HCT116 (cell line): ENCODE results near the gene CEMP1. TPM values are rescaled to one million over a fixed set of nuclear protein-coding genes. Genes with fewer than 3 reads are reported as not detected.

ENCODE experiments used
- ATAC-seq: fragments of 200-7000 bp; cut with Tn5 transposase; 2 replicates; pipeline ENCODE4 v1.9.1; 2020; ENCODE audit warnings: mild to moderate bottlenecking, moderate library complexity
- BruUV-seq: library from RNA; stranded (reverse); fragments of 400-500 nt; replicated peaks from 2 replicates; lab custom pipeline; 2021; lab: Mats Ljungman, UMichigan
- CTCF ChIA-PET: fragments of 300-600 bp; sonication (Branson Sonifier 250); formaldehyde crosslinking; loops from one replicate; lab custom pipeline; 2021; ENCODE audit warnings: antibody characterized with exemption; lab: Charles Lee
- POLR2A ChIA-PET: fragments of 300-600, 350-600 bp; sonication (Branson Sonifier 250); formaldehyde crosslinking; loops from one replicate; lab custom pipeline; 2021; ENCODE audit warnings: antibody characterized with exemption; lab: Charles Lee
- RAD21 ChIA-PET, 2 experiments: fragments of 300-600 bp; sonication (Branson Sonifier 250); formaldehyde crosslinking; loops; one replicate each; lab custom pipeline; 2023; ENCODE audit warnings: low total read pairs in 2 of 2; ENCODE audit not compliant: uncharacterized antibody in 2 of 2, unreplicated experiment in 2 of 2, low non-redundant PET in 1 of 2; lab: Charles Lee
- DNase-seq: peaks from one replicate; pipeline ENCODE4 v3.0.0-alpha.2; 2010; ENCODE audit warnings: low read depth, low spot score
- H2AFZ ChIP-seq: fragments of 200-600 bp; shearing (Covaris generic), sonication (generic); 2 replicates; pipeline ENCODE4 v1.6.1; 2017; ENCODE audit warnings: low read depth, mixed run types, mixed read lengths, antibody characterized with exemption, low read length; ENCODE audit not compliant: poor library complexity, severe bottlenecking
- H3K27ac ChIP-seq: 2 replicates; pipeline ENCODE4 v1.5.1; 2012; ENCODE audit warnings: low read depth, low read length
- H3K27me3 ChIP-seq: fragments of 200-600 bp; sonication (generic); 2 replicates; pipeline ENCODE4 v1.6.1; 2016; ENCODE audit warnings: mixed run types, low read length, mixed read lengths; ENCODE audit not compliant: insufficient read depth
- H3K36me3 ChIP-seq, 2 experiments: fragments of 200-500 bp in 1 of 2; fragments of 200-600 bp in 1 of 2; sonication (Bioruptor generic) in 1 of 2; sonication (generic) in 1 of 2; 2 replicates each; pipeline versions ENCODE4 v1.5.1 to v1.6.1; 2014 to 2016; ENCODE audit warnings: low read length in 2 of 2, inconsistent platforms in 1 of 2, mixed read lengths in 1 of 2, mixed run types in 1 of 2; ENCODE audit not compliant: insufficient read depth in 2 of 2, control insufficient read depth in 1 of 2
- H3K4me1 ChIP-seq, 2 experiments: fragments of 200-600 bp in 1 of 2; sonication (generic) in 1 of 2; 2 replicates each; pipeline versions ENCODE4 v1.5.1 to v1.6.1; 2012 to 2017; ENCODE audit warnings: low read length in 2 of 2, inconsistent platforms in 1 of 2, mild to moderate bottlenecking in 1 of 2, mixed read lengths in 1 of 2, mixed run types in 1 of 2, moderate library complexity in 1 of 2; ENCODE audit not compliant: insufficient read depth in 2 of 2, control insufficient read depth in 1 of 2
- H3K4me2 ChIP-seq: fragments of 200-600 bp; sonication (generic); 2 replicates; pipeline ENCODE4 v1.6.1; 2017; ENCODE audit warnings: mixed run types, low read length, mixed read lengths
- H3K4me3 ChIP-seq, 2 experiments: fragments of 200-600 bp in 1 of 2; sonication (generic) in 1 of 2; replicated peaks in 1 of 2; 2 replicates each; pipeline ENCODE4 v1.5.1; 2011 to 2016; ENCODE audit warnings: low read length in 2 of 2, control low read depth in 1 of 2, low read depth in 1 of 2, mild to moderate bottlenecking in 1 of 2, mixed read lengths in 1 of 2, mixed run types in 1 of 2
- H3K79me2 ChIP-seq: fragments of 200-600 bp; sonication (generic); 2 replicates; pipeline ENCODE4 v1.6.1; 2017; ENCODE audit warnings: mild to moderate bottlenecking, mixed run types, low read length, moderate library complexity, mixed read lengths; ENCODE audit not compliant: insufficient read depth
- H3K9ac ChIP-seq: fragments of 200-600 bp; sonication (generic); 2 replicates; pipeline ENCODE4 v1.6.1; 2016; ENCODE audit warnings: low read length, mixed read lengths
- H3K9me2 ChIP-seq: fragments of 200-600 bp; sonication (generic), shearing (Covaris generic); 2 replicates; pipeline ENCODE4 v1.6.1; 2017; ENCODE audit warnings: mixed run types, mild to moderate bottlenecking, moderate library complexity; ENCODE audit not compliant: insufficient read depth
- H3K9me3 ChIP-seq, 2 experiments: fragments of 200-500 bp in 1 of 2; fragments of 200-600 bp in 1 of 2; sonication (Bioruptor generic) in 1 of 2; sonication (generic) in 1 of 2; 2 replicates each; pipeline ENCODE4 v1.6.1; 2014 to 2017; ENCODE audit warnings: low read length in 2 of 2, mixed read lengths in 2 of 2, inconsistent platforms in 1 of 2, low read depth in 1 of 2, mild to moderate bottlenecking in 1 of 2, mixed run types in 1 of 2, moderate library complexity in 1 of 2; ENCODE audit not compliant: control insufficient read depth in 1 of 2, insufficient read depth in 1 of 2
- H4K20me1 ChIP-seq: fragments of 200-600 bp; sonication (generic), shearing (Covaris generic); 2 replicates; pipeline ENCODE4 v1.6.1; 2017; ENCODE audit warnings: mixed run types, mild to moderate bottlenecking, moderate library complexity; ENCODE audit not compliant: insufficient read depth
- CBX3 ChIP-seq: IDR thresholded peaks from 2 replicates; pipeline ENCODE4 v1.6.1; 2012; ENCODE audit warnings: low read depth
- CEBPB ChIP-seq: IDR thresholded peaks from 2 replicates; pipeline ENCODE4 v1.6.1; 2012; ENCODE audit warnings: low read depth
- EGR1 ChIP-seq: IDR thresholded peaks from 2 replicates; pipeline ENCODE4 v1.6.1; 2012; ENCODE audit warnings: low read depth
- ELF1 ChIP-seq: IDR thresholded peaks from 2 replicates; pipeline ENCODE4 v1.6.1; 2012; ENCODE audit warnings: low read depth, borderline replicate concordance
- EZH2 ChIP-seq: fragments of 200-600 bp; sonication (generic); IDR thresholded peaks from 2 replicates; pipeline ENCODE4 v1.6.1; 2017; ENCODE audit warnings: antibody characterized with exemption, mixed run types
- EZH2phosphoT487 ChIP-seq: fragments of 200-600 bp; IDR thresholded peaks from 2 replicates; pipeline ENCODE4 v1.6.1; 2018; ENCODE audit warnings: antibody characterized with exemption, borderline replicate concordance
- FOSL1 ChIP-seq: IDR thresholded peaks from 2 replicates; pipeline ENCODE4 v1.6.1; 2012; ENCODE audit warnings: low read depth
- JUND ChIP-seq: IDR thresholded peaks from 2 replicates; pipeline ENCODE4 v1.6.1; 2012
- MAX ChIP-seq: IDR thresholded peaks from 2 replicates; pipeline ENCODE4 v1.6.1; 2012
- POLR2A ChIP-seq: IDR thresholded peaks from 2 replicates; pipeline ENCODE4 v1.7.0; 2011; ENCODE audit warnings: borderline replicate concordance; ENCODE audit not compliant: insufficient read depth, insufficient read length; ENCODE audit errors: extremely low read depth
- RAD21 ChIP-seq: IDR thresholded peaks from 2 replicates; pipeline ENCODE4 v1.6.1; 2012; ENCODE audit warnings: low read depth, mild to moderate bottlenecking
- REST ChIP-seq: IDR thresholded peaks from 2 replicates; pipeline ENCODE4 v1.6.1; 2012; ENCODE audit warnings: low read depth
- SIN3A ChIP-seq: IDR thresholded peaks from 2 replicates; pipeline ENCODE4 v1.6.1; 2012; ENCODE audit warnings: low read depth
- SRF ChIP-seq: IDR thresholded peaks from 2 replicates; pipeline ENCODE4 v1.6.1; 2012; ENCODE audit warnings: low read depth
- TCF7L2 ChIP-seq: IDR thresholded peaks from 2 replicates; pipeline ENCODE4 v1.7.0; 2011; ENCODE audit warnings: borderline replicate concordance, inconsistent platforms; ENCODE audit not compliant: insufficient read depth, insufficient read length; ENCODE audit errors: extremely low read depth
- YY1 ChIP-seq: IDR thresholded peaks from 2 replicates; pipeline ENCODE4 v1.6.1; 2011; ENCODE audit warnings: low read length, low read depth, moderate library complexity, mild to moderate bottlenecking; ENCODE audit not compliant: insufficient replicate concordance; ENCODE audit errors: extremely low read depth
- ZFX ChIP-seq: fragments of 450-650 bp; IDR thresholded peaks from 2 replicates; pipeline ENCODE4 v1.6.1; 2017
- ZNF274 ChIP-seq: fragments of 200-500 bp; sonication (Bioruptor generic); IDR thresholded peaks from 2 replicates; pipeline ENCODE4 v1.6.1; 2014; ENCODE audit warnings: mild to moderate bottlenecking, low read depth, low read length, inconsistent platforms
- intact Hi-C: fragments of 100-400 bp; cut with micrococcal nuclease; formaldehyde crosslinking; loops from 2 replicates; pipeline ENCODE4 v1.10.0; 2022
- total RNA-seq: library from RNA; stranded (reverse); gene quantifications from one replicate; pipeline ENCODE4 v1.2.1, GENCODE V29; 2021; ENCODE audit not compliant: unreplicated experiment
- TF ChIP-seq, protein P1 (sequence below): IDR thresholded peaks from 2 replicates; pipeline ENCODE4 v1.6.1; 2012
- TF ChIP-seq, protein P2 (sequence below): IDR thresholded peaks from 2 replicates; pipeline ENCODE4 v1.6.1; 2011; ENCODE audit warnings: mild to moderate bottlenecking, low read length, moderate library complexity; ENCODE audit not compliant: insufficient replicate concordance; ENCODE audit errors: extremely low read depth

The CEMP1 gene
- total RNA-seq, 1 experiment from 2014 or later: 0.32 TPM

DNA sequence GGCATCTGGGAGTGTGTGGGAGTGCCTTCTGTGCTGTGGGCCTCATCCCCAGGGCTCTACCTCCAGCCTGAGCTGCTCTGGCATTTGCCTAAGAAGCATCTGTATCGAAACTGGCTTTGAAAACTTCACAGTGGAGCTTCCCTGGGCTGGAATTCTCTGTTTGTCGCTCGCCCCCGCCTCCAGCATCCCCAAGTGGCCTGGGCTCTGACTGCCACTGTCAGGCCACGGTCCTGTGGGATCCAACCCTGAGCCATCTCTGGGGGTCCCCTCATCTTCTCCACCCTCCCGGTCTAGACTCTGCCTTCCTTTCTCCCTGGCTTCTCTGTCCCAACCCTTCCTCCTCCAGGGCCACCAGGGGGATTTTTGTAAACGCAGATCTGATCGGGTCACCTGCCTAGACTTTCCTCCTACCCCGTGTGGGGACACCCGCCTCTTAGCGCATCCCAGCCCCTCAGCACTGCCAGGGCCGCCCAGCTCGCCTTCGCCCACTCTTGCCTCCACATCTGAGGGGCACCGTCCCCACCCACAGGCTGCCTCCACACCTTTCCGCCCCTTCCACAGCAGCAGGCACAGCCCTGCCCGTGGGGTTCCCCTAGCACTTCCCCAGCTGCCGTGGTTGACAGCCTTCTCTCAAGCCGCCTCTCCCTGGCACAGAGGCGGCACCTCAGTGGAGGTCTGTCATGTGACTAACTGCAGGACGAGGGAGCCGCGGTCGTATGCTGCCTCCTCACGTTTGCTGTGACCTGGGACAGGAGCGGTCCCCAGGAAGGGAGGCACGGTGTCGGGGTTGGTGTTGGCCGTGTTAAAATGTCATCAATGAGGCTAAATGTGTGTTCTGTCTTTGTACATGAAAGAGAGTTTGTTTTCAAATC, 44.3 kb downstream of the CEMP1 start:
- H3K9me2 ChIP-seq: no peaks in the 10 kb centered on the region
- no peaks in the 10 kb centered on the region for H3K4me1 ChIP-seq
- no peak overlapping the region for H3K4me3 ChIP-seq
- no peaks in the 10 kb centered on the region for H4K20me1 ChIP-seq
- H3K27me3 ChIP-seq: no peaks in the 10 kb centered on the region
- intact Hi-C loops: no loop called here
- no peaks in the 10 kb centered on the region for H3K9me3 ChIP-seq
- no peak overlapping the region for H3K27ac ChIP-seq
- ChIA-PET CTCF (no interaction called here), POLR2A (no interaction called here), RAD21 (no interaction called here)
- no peak overlapping the region for H3K4me2 ChIP-seq
- ATAC-seq (no peak), DNase-seq (no peak)
- peaks cover 14% of the 10 kb centered on the region; the same call in 1 of the 2 replicates for H3K79me2 ChIP-seq
- no peak for TF ChIP-seq EZH2
- TF ChIP-seq MAX: no peak
- no peak for TF ChIP-seq ZFX
- TF ChIP-seq, protein P1, sequence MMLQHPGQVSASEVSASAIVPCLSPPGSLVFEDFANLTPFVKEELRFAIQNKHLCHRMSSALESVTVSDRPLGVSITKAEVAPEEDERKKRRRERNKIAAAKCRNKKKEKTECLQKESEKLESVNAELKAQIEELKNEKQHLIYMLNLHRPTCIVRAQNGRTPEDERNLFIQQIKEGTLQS: no peak
- no peak for TF ChIP-seq EZH2phosphoT487
- no peak for TF ChIP-seq JUND
- no peak for TF ChIP-seq RAD21
- TF ChIP-seq SIN3A: no peak
- TF ChIP-seq SRF: no peak
- TF ChIP-seq YY1: no peak
- TF ChIP-seq FOSL1: no peak
- TF ChIP-seq EGR1: no peak
- no peak for TF ChIP-seq TCF7L2
- no peak for TF ChIP-seq CEBPB
- no peak for TF ChIP-seq POLR2A
- no peak for TF ChIP-seq ZNF274
- TF ChIP-seq ELF1: no peak
- TF ChIP-seq CBX3: no peak
- TF ChIP-seq REST: no peak
- TF ChIP-seq, protein P2, sequence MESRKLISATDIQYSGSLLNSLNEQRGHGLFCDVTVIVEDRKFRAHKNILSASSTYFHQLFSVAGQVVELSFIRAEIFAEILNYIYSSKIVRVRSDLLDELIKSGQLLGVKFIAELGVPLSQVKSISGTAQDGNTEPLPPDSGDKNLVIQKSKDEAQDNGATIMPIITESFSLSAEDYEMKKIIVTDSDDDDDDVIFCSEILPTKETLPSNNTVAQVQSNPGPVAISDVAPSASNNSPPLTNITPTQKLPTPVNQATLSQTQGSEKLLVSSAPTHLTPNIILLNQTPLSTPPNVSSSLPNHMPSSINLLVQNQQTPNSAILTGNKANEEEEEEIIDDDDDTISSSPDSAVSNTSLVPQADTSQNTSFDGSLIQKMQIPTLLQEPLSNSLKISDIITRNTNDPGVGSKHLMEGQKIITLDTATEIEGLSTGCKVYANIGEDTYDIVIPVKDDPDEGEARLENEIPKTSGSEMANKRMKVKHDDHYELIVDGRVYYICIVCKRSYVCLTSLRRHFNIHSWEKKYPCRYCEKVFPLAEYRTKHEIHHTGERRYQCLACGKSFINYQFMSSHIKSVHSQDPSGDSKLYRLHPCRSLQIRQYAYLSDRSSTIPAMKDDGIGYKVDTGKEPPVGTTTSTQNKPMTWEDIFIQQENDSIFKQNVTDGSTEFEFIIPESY: no peak
- no peaks in the 10 kb centered on the region; a peak in 1 of 4 replicates for H3K36me3 ChIP-seq
- no peak overlapping the region for H3K9ac ChIP-seq
- no peak overlapping the region for H2AFZ ChIP-seq
- no TSS peak for BruUV-seq
